ENCODE data around the gene PSAP.

DNA sequence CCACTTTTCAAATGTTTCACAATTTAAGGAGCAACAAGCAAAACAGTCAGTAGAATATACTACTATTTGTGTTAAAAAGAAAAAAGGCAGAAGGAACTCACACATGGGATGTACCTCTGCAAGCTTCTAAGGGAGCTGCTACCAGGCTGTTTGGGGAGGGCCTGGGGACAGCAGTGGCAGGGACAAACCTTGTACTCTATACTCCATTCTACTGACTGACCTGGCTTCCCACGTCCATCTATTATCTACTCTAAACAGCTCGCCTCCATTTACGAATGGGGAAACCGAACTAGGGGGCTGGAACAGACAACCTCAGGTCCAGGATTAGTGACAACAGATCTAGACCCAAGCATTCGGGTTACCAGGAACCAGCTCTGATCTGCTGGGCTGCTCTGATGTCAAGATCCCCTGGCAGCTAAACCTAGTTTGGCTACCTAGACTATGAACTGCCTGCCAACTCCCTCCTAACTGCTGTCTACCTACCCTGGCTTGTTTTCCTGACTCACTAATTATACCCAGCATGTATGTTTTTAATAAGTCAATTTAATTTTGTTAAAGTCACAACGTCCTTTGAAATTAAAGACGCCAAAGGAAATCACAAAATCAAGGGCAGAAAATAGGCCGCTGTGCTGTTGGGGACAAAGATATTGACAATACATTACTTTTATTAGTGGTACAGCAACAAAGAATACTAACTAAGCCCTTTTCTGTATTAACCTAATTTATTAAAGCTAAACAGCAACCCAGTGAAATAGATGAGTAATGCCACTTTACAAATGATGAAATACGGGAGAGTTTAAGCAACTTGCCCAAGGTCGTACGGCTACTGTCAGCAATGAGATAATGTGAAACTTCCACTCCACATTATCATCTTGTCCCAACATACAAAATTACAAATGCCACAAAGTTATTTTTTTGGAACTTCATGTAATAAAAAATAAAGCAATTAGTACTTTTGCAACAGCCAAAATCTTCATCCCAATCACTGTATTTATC is 5.3 kb downstream of the PSAP start:
- no peak for TF ChIP-seq CTCF (IDR thresholded peaks at IDR 0.05; ENCODE audit: poor library complexity, severe bottlenecking)
- TF ChIP-seq EP300 (conservative IDR thresholded peaks at IDR 0.05; ENCODE audit: poor library complexity, severe bottlenecking), result no peak
- TF ChIP-seq EZH2 (IDR thresholded peaks at IDR 0.05; ENCODE audit: borderline replicate concordance, insufficient read depth, low read length, poor library complexity, severe bottlenecking), result no peak
- no peak for TF ChIP-seq POLR2AphosphoS5 (IDR thresholded peaks at IDR 0.05)
- TF ChIP-seq TAF1 (IDR thresholded peaks at IDR 0.05; ENCODE audit: low read depth), result no peak
- TF ChIP-seq, protein P1, sequence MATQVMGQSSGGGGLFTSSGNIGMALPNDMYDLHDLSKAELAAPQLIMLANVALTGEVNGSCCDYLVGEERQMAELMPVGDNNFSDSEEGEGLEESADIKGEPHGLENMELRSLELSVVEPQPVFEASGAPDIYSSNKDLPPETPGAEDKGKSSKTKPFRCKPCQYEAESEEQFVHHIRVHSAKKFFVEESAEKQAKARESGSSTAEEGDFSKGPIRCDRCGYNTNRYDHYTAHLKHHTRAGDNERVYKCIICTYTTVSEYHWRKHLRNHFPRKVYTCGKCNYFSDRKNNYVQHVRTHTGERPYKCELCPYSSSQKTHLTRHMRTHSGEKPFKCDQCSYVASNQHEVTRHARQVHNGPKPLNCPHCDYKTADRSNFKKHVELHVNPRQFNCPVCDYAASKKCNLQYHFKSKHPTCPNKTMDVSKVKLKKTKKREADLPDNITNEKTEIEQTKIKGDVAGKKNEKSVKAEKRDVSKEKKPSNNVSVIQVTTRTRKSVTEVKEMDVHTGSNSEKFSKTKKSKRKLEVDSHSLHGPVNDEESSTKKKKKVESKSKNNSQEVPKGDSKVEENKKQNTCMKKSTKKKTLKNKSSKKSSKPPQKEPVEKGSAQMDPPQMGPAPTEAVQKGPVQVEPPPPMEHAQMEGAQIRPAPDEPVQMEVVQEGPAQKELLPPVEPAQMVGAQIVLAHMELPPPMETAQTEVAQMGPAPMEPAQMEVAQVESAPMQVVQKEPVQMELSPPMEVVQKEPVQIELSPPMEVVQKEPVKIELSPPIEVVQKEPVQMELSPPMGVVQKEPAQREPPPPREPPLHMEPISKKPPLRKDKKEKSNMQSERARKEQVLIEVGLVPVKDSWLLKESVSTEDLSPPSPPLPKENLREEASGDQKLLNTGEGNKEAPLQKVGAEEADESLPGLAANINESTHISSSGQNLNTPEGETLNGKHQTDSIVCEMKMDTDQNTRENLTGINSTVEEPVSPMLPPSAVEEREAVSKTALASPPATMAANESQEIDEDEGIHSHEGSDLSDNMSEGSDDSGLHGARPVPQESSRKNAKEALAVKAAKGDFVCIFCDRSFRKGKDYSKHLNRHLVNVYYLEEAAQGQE (IDR thresholded peaks at IDR 0.05; ENCODE audit: borderline replicate concordance), result no peak
- TF ChIP-seq SMC3 (conservative IDR thresholded peaks at IDR 0.05; ENCODE audit: poor library complexity), result no peak
- no peak for TF ChIP-seq RAD21 (conservative IDR thresholded peaks at IDR 0.05)
- TF ChIP-seq MXI1 (conservative IDR thresholded peaks at IDR 0.05; ENCODE audit: poor library complexity, severe bottlenecking), result no peak

Data from neural cell (in vitro differentiated cells).